ENCODE data around the gene MTA2.

The MTA2 gene

GRCh38 chr11:62612366-62613290, 11.0 kb upstream of the MTA2 start, which contains the start of the genes EML3 and ROM1:
EML3 (minus strand) TSS chr11:62612775; CDS start chr11:62612457, 318 bp downstream.
ROM1 (plus strand) TSS chr11:62613257; CDS start chr11:62613282, 25 bp downstream.
- FAIRE-seq (no peak), DNase-seq (ENCODE audit: insufficient read length, low spot score) (peak; percentile 83)
- TF ChIP-seq CTCF (IDR thresholded peaks at IDR 0.05; ENCODE audit: insufficient read depth, missing control alignments): peak; percentile 59

- FAIRE-seq: no peak
- no peak for DNase-seq (ENCODE audit: insufficient read length, low spot score)
- TF ChIP-seq CTCF (IDR thresholded peaks at IDR 0.05; ENCODE audit: insufficient read depth, missing control alignments): no peak
Measured at GRCh38 chr11:62611705-62612365, 10.2 kb upstream of the MTA2 start.

- FAIRE-seq (no peak), DNase-seq (ENCODE audit: insufficient read length, low spot score) (no peak)
- no peak for TF ChIP-seq CTCF (IDR thresholded peaks at IDR 0.05; ENCODE audit: insufficient read depth, missing control alignments)
Measured at GRCh38 chr11:62610814-62611704, 9.4 kb upstream of the MTA2 start.

- no peak for DNase-seq (ENCODE audit: insufficient read length, low spot score)
- TF ChIP-seq CTCF (IDR thresholded peaks at IDR 0.05; ENCODE audit: insufficient read depth, missing control alignments): no peak
- FAIRE-seq: no peak
Measured at GRCh38 chr11:62610403-62610802, 8.7 kb upstream of the MTA2 start.

GRCh38 chr11:62608776-62609175, 7.1 kb upstream of the MTA2 start:
- FAIRE-seq: no peak
- no peak for TF ChIP-seq CTCF (IDR thresholded peaks at IDR 0.05; ENCODE audit: insufficient read depth, missing control alignments)
- DNase-seq (ENCODE audit: insufficient read length, low spot score): no peak

GRCh38 chr11:62607714-62608113, 6.0 kb upstream of the MTA2 start:
- no peak for FAIRE-seq
- DNase-seq (ENCODE audit: insufficient read length, low spot score): no peak
- no peak for TF ChIP-seq CTCF (IDR thresholded peaks at IDR 0.05; ENCODE audit: insufficient read depth, missing control alignments)

Measured in D721Med (cell line).